Measurements from ENCODE around the gene C9orf50.

The C9orf50 gene

GRCh38 chr9:129630967-129631673 is 10.2 kb upstream of the C9orf50 start:
- DNase-seq (ENCODE audit: low read depth) = peak; percentile 61

- no peak for DNase-seq (ENCODE audit: low read depth)
Observed at GRCh38 chr9:129629251-129629820, 8.4 kb upstream of the C9orf50 start.

GRCh38 chr9:129628709-129629108 is 7.8 kb upstream of the C9orf50 start:
- no peak for DNase-seq (ENCODE audit: low read depth)

GRCh38 chr9:129627556-129628440 is 6.9 kb upstream of the C9orf50 start:
- peak; percentile 48 for DNase-seq (ENCODE audit: low read depth)

- peak; percentile 92 for DNase-seq (ENCODE audit: low read depth)
Observed at GRCh38 chr9:129626625-129627284, 5.9 kb upstream of the C9orf50 start.

GRCh38 chr9:129626079-129626624 is 5.3 kb upstream of the C9orf50 start, which contains the start of gene NTMT1:
Gene NTMT1, plus strand, starts transcription at chr9:129626163. Its CDS starts 6,541 bp downstream, at chr9:129632704.
- peak; percentile 80 for DNase-seq (ENCODE audit: low read depth)

- DNase-seq (ENCODE audit: low read depth) = peak; percentile 81
Observed at GRCh38 chr9:129624947-129625346, 4.0 kb upstream of the C9orf50 start.

- DNase-seq (ENCODE audit: low read depth) = no peak
Observed at GRCh38 chr9:129624168-129624759, 3.4 kb upstream of the C9orf50 start.

GRCh38 chr9:129623331-129623730 is 2.4 kb upstream of the C9orf50 start:
- peak; percentile 87 for DNase-seq (ENCODE audit: low read depth)

- no peak for DNase-seq (ENCODE audit: low read depth)
Observed at GRCh38 chr9:129619787-129620668, 873 bp downstream of the C9orf50 start.

GRCh38 chr9:129617167-129617566 is 3.7 kb downstream of the C9orf50 start:
- DNase-seq (ENCODE audit: low read depth) = peak; percentile 71

- DNase-seq (ENCODE audit: low read depth) = no peak
Observed at GRCh38 chr9:129615407-129616285, 5.3 kb downstream of the C9orf50 start.

- no peak for DNase-seq (ENCODE audit: low read depth)
Observed at GRCh38 chr9:129614932-129615331, 6.0 kb downstream of the C9orf50 start.

GRCh38 chr9:129613520-129614175 is 7.3 kb downstream of the C9orf50 start:
- no peak for DNase-seq (ENCODE audit: low read depth)

GRCh38 chr9:129612815-129613519 is 7.9 kb downstream of the C9orf50 start:
- no peak for DNase-seq (ENCODE audit: low read depth)

GRCh38 chr9:129612123-129612522 is 8.8 kb downstream of the C9orf50 start:
- no peak for DNase-seq (ENCODE audit: low read depth)

GRCh38 chr9:129611307-129611800 is 9.5 kb downstream of the C9orf50 start:
- no peak for DNase-seq (ENCODE audit: low read depth)
